PC-3 (cell line): ENCODE data around the gene RFK. TPM values are rescaled to one million over a fixed set of nuclear protein-coding genes. Genes with fewer than 3 reads are reported as not detected.

Experiments
- ATAC-seq: fragments of 200-7000 bp; cut with Tn5 transposase; 2 replicates; pipeline ENCODE4 v1.9.1; 2020; ENCODE audit warnings: mild to moderate bottlenecking, moderate library complexity
- BruUV-seq: library from RNA; stranded (reverse); fragments of 400-500 nt; replicated peaks from 2 replicates; lab custom pipeline; 2021; lab: Mats Ljungman, UMichigan
- CTCF ChIA-PET: fragments of 300-600 bp; sonication (Branson Sonifier 250); formaldehyde crosslinking; loops from one replicate; lab custom pipeline; 2022; ENCODE audit warnings: antibody characterized with exemption; lab: Charles Lee
- POLR2A ChIA-PET: fragments of 300-600 bp; sonication (Branson Sonifier 250); formaldehyde crosslinking; loops from one replicate; lab custom pipeline; 2022; ENCODE audit warnings: antibody characterized with exemption; ENCODE audit not compliant: unreplicated experiment; lab: Charles Lee
- DNase-seq: peaks from one replicate; pipeline ENCODE4 v3.0.0-alpha.2; 2015
- H2AFZ ChIP-seq: fragments of 300-600 bp; sonication (generic); 2 replicates; pipeline ENCODE4 v1.6.0; 2016; ENCODE audit warnings: antibody characterized with exemption, low read length
- H3F3A ChIP-seq: fragments of 300-600 bp; sonication (generic); one replicate; pipeline ENCODE4 v1.6.0; 2017; ENCODE audit warnings: antibody characterized with exemption, low read length, control low read depth, mild to moderate bottlenecking; ENCODE audit not compliant: unreplicated experiment
- H3K27ac ChIP-seq: fragments of 300-600 bp; sonication (generic); 2 replicates; pipeline ENCODE4 v1.5.1; 2016; ENCODE audit warnings: mild to moderate bottlenecking, low read length
- H3K27me3 ChIP-seq: fragments of 300-600 bp; sonication (generic); 2 replicates; pipeline ENCODE4 v1.6.1; 2016; ENCODE audit warnings: low read length, mixed read lengths
- H3K36me3 ChIP-seq: fragments of 300-600 bp; sonication (generic); 2 replicates; pipeline ENCODE4 v1.6.1; 2016; ENCODE audit warnings: low read depth, mixed run types, low read length, mixed read lengths
- H3K4me1 ChIP-seq: fragments of 300-600 bp; sonication (generic); 2 replicates; pipeline ENCODE4 v1.5.1; 2016; ENCODE audit warnings: low read length; ENCODE audit not compliant: insufficient read depth
- H3K4me2 ChIP-seq: fragments of 300-600 bp; sonication (generic); 2 replicates; pipeline ENCODE4 v1.6.0; 2016; ENCODE audit warnings: low read length
- H3K4me3 ChIP-seq: fragments of 300-600 bp; sonication (generic); 2 replicates; pipeline ENCODE4 v1.5.1; 2016; ENCODE audit warnings: mild to moderate bottlenecking, low read length, mixed read lengths
- H3K79me2 ChIP-seq: fragments of 300-600 bp; sonication (generic); 2 replicates; pipeline ENCODE4 v1.6.1; 2017; ENCODE audit warnings: low read length, mixed read lengths
- H3K9ac ChIP-seq: fragments of 300-600 bp; sonication (generic); 2 replicates; pipeline ENCODE4 v1.6.0; 2016; ENCODE audit warnings: mild to moderate bottlenecking, low read length
- H3K9me2 ChIP-seq: fragments of 300-600 bp; sonication (generic); replicated peaks from 2 replicates; pipeline ENCODE4 v1.6.1; 2016; ENCODE audit warnings: mixed run types, low read length, mixed read lengths
- H3K9me3 ChIP-seq: fragments of 300-600 bp; sonication (generic); 2 replicates; pipeline ENCODE4 v1.6.1; 2016; ENCODE audit warnings: low read length, mixed read lengths
- H4K20me1 ChIP-seq: fragments of 300-600 bp; sonication (generic); 2 replicates; pipeline ENCODE4 v1.6.1; 2016; ENCODE audit warnings: low read length, mixed read lengths
- CTCF ChIP-seq: fragments of 300-600 bp; sonication (generic); conservative IDR thresholded peaks from 2 replicates; pipeline ENCODE4 v1.5.1; 2017; ENCODE audit warnings: antibody characterized with exemption, low read depth, mild to moderate bottlenecking, low read length
- EZH2 ChIP-seq: fragments of 300-600 bp; sonication (generic); IDR thresholded peaks from one replicate; pipeline ENCODE4 v1.6.1; 2017; ENCODE audit warnings: antibody characterized with exemption, mild to moderate bottlenecking, low read length; ENCODE audit not compliant: unreplicated experiment
- EZH2phosphoT487 ChIP-seq: fragments of 300-600 bp; sonication (generic); IDR thresholded peaks from 2 replicates; pipeline ENCODE4 v1.6.1; 2018; ENCODE audit warnings: mild to moderate bottlenecking, antibody characterized with exemption, low read length, borderline replicate concordance
- intact Hi-C: fragments of 100-400 bp; cut with micrococcal nuclease; formaldehyde crosslinking; loops from 2 replicates; pipeline ENCODE4 v1.9.0; 2023
- total RNA-seq: library from RNA; depleted of rRNA; stranded (reverse); fragments of >200 nt; gene quantifications from 2 replicates; pipeline ENCODE4 v1.2.3, GENCODE V29; 2014

Gene RFK
- total RNA-seq, 1 experiment from 2014 or later = 8.1 TPM

GRCh38 chr9:76403352-76403751 is 9.1 kb upstream of the RFK start:
- no TSS peak for BruUV-seq
- no peaks in the 10 kb centered on the region for H3K36me3 ChIP-seq
- H3F3A ChIP-seq = no peaks in the 10 kb centered on the region
- H3K9me3 ChIP-seq = no peaks in the 10 kb centered on the region
- peak overlapping the region; percentile 51 for H2AFZ ChIP-seq
- no peaks in the 10 kb centered on the region for H3K79me2 ChIP-seq
- H3K4me3 ChIP-seq = peak overlapping the region; percentile 25; the same call in 1 of the 2 replicates
- no peak overlapping the region for H3K27ac ChIP-seq
- H4K20me1 ChIP-seq = no peaks in the 10 kb centered on the region
- H3K4me2 ChIP-seq = peak overlapping the region; percentile 68
- POLR2A ChIA-PET = no interaction called here
- H3K27me3 ChIP-seq = no peaks in the 10 kb centered on the region
- peaks cover 15% of the 10 kb centered on the region; the same call in 1 of the 2 replicates for H3K4me1 ChIP-seq
- peak; percentile 54 for DNase-seq
- no peaks in the 10 kb centered on the region for H3K9me2 ChIP-seq
- ATAC-seq = peak; percentile 62
- peak; percentile 62 for TF ChIP-seq CTCF
- TF ChIP-seq EZH2phosphoT487 = no peak
- H3K9ac ChIP-seq = no peak overlapping the region
- CTCF ChIA-PET = no interaction called here
- intact Hi-C loops = loop anchor here (2.0 kb wide), 1 partner anchor 301 kb away; no protein-coding TSS in a partner anchor

- intact Hi-C loops = loop anchor here (2.0 kb wide), 1 partner anchor 303 kb away; no protein-coding TSS in a partner anchor
- Histone ChIP-seq H4K20me1 (no peaks in the 10 kb centered on the region), H3K9me3 (no peaks in the 10 kb centered on the region), H3K27ac (0 out of 2 replicates have a peak overlapping the region, but pooled peaks have one; percentile 20), H3K9ac (no peak overlapping the region), H3K4me1 (peaks cover 15% of the 10 kb centered on the region; the same call in 1 of the 2 replicates), H3K36me3 (no peaks in the 10 kb centered on the region), H3K4me2 (no peak overlapping the region), H3K4me3 (no peak overlapping the region), H3K27me3 (no peaks in the 10 kb centered on the region), H3F3A (no peaks in the 10 kb centered on the region), H3K9me2 (no peaks in the 10 kb centered on the region), H3K79me2 (no peaks in the 10 kb centered on the region), H2AFZ (no peak overlapping the region)
- TF ChIP-seq CTCF (no peak), EZH2 (no peak), EZH2phosphoT487 (no peak)
- no TSS peak for BruUV-seq
- DNase-seq = peak; percentile 45
- ChIA-PET POLR2A (interaction anchor here (0.5 kb wide), 1 partner anchor 23 kb away, joined by 5 read pairs; no protein-coding TSS in a partner anchor), CTCF (no interaction called here)
- ATAC-seq = peak; percentile 51
These were observed 7.5 kb upstream of the RFK start for GRCh38 chr9:76401580-76402354.

- H3K9ac ChIP-seq = no peak overlapping the region
- TF ChIP-seq EZH2 (no peak), CTCF (no peak), EZH2phosphoT487 (no peak)
- no peaks in the 10 kb centered on the region for H3K36me3 ChIP-seq
- no peak overlapping the region for H3K4me3 ChIP-seq
- DNase-seq = peak; percentile 38
- BruUV-seq = no TSS peak
- H3K27me3 ChIP-seq = no peaks in the 10 kb centered on the region
- H3K79me2 ChIP-seq = no peaks in the 10 kb centered on the region
- no peaks in the 10 kb centered on the region for H3K9me3 ChIP-seq
- no peak overlapping the region for H3K4me2 ChIP-seq
- H3K27ac ChIP-seq = peak overlapping the region; percentile 49; the same call in 1 of the 2 replicates
- CTCF ChIA-PET = no interaction called here
- H3F3A ChIP-seq = no peaks in the 10 kb centered on the region
- peaks cover 15% of the 10 kb centered on the region; the same call in 1 of the 2 replicates for H3K4me1 ChIP-seq
- intact Hi-C loops = no loop called here
- POLR2A ChIA-PET = interaction anchor here (0.5 kb wide), 1 partner anchor 22 kb away, joined by 5 read pairs; no protein-coding TSS in a partner anchor
- H2AFZ ChIP-seq = no peak overlapping the region
- no peak for ATAC-seq
- no peaks in the 10 kb centered on the region for H3K9me2 ChIP-seq
- no peaks in the 10 kb centered on the region for H4K20me1 ChIP-seq
These were observed 7.0 kb upstream of the RFK start for GRCh38 chr9:76401176-76401575.
